Transverse colon (tissue), 3 donors: ENCODE data around the gene GATA3.

Source experiments
- CTCF ChIP-seq, 5 experiments: fragments of 200-600 bp in 3 of 5; fragments of 450-650 bp in 2 of 5; sonication (generic) in 3 of 5; IDR thresholded peaks; 1 replicate in 2 of 5; 2 replicates in 3 of 5; pipeline ENCODE4 v1.5.1; 2016 to 2017; ENCODE audit warnings: antibody characterized with exemption in 5 of 5, inconsistent platforms in 3 of 5, mild to moderate bottlenecking in 2 of 5, moderate library complexity in 1 of 5
- EP300 ChIP-seq: sonication (generic); formaldehyde crosslinking; IDR thresholded peaks from one replicate; pipeline ENCODE4 v1.6.1; 2017; ENCODE audit warnings: antibody characterized with exemption, low read depth

- TF ChIP-seq CTCF (IDR thresholded peaks at IDR 0.05), result no peak
- TF ChIP-seq EP300, result no peak
Observed at GRCh38 chr10:8116926-8117493, 62.5 kb downstream of the GATA3 start.
